Tibial nerve (tissue), 4 donors: ENCODE measurements around the gene GJA4. TPM values are rescaled to one million over a fixed set of nuclear protein-coding genes. Genes with fewer than 3 reads are reported as not detected.
"Not testable (repeated sequence)": the region's sequence is repeated elsewhere in the genome, so short reads cannot be mapped to it uniquely, and the experiment has no call there.

Experiments
- DNase-seq, 2 donors: peaks; one replicate each; pipeline ENCODE4 v3.0.0-alpha.2; 2019; ENCODE audit warnings: low spot score in 2 of 2
- H3K27ac ChIP-seq, 4 donors: fragments of 200-600 bp; sonication (generic) in 3 of 4; one replicate each; pipeline ENCODE4 v1.5.1; 2017 to 2019; ENCODE audit warnings: mild to moderate bottlenecking in 1 of 4
- H3K27me3 ChIP-seq, 2 donors: fragments of 200-600 bp; sonication (generic) in 1 of 2; one replicate each; pipeline versions ENCODE4 v1.5.1 to v1.6.0; 2017 to 2019
- H3K36me3 ChIP-seq, 3 donors: fragments of 200-600 bp; sonication (generic); one replicate each; pipeline ENCODE4 v1.5.1; 2018 to 2019
- H3K4me1 ChIP-seq, 4 donors: fragments of 200-600 bp; sonication (generic) in 3 of 4; one replicate each; pipeline ENCODE4 v1.5.1; 2017 to 2019
- H3K4me3 ChIP-seq, 4 donors: fragments of 200-600 bp; sonication (generic) in 3 of 4; one replicate each; pipeline ENCODE4 v1.5.1; 2017 to 2019; ENCODE audit warnings: mild to moderate bottlenecking in 1 of 4, moderate library complexity in 1 of 4
- H3K9me3 ChIP-seq, 4 donors: fragments of 200-600 bp; sonication (generic) in 3 of 4; one replicate each; pipeline ENCODE4 v1.5.1; 2017 to 2019
- CTCF ChIP-seq, 5 experiments: fragments of 200-600 bp in 3 of 5; fragments of 450-650 bp in 2 of 5; sonication (generic) in 3 of 5; IDR thresholded peaks; one replicate each; pipeline ENCODE4 v1.5.1; 2016 to 2019; ENCODE audit warnings: antibody characterized with exemption in 5 of 5, mild to moderate bottlenecking in 3 of 5, moderate library complexity in 2 of 5
- EP300 ChIP-seq, 2 donors: sonication (generic); formaldehyde crosslinking; IDR thresholded peaks; one replicate each; pipeline ENCODE4 v1.6.1; 2017; ENCODE audit warnings: antibody characterized with exemption in 2 of 2, mild to moderate bottlenecking in 1 of 2
- POLR2A ChIP-seq, 2 donors: fragments of 450-650 bp; IDR thresholded peaks; one replicate each; pipeline ENCODE4 v1.6.1; 2017; ENCODE audit warnings: antibody characterized with exemption in 2 of 2, mild to moderate bottlenecking in 2 of 2, moderate library complexity in 2 of 2
- WGBS, 2 donors: methylation state at CpG; one replicate each; pipeline ENCODE4 v1.1.5; 2018; 5-methylcytosine and 5-hydroxymethylcytosine counted together
- total RNA-seq, 4 donors: library from RNA; depleted of rRNA; stranded (reverse); fragments of >200 nt; gene quantifications; one replicate each; pipeline ENCODE4 v1.1.0, GENCODE V29; 2016

GJA4 gene
- total RNA-seq, 4 donors from 2014 or later, result 20.3 to 65.1 (median 37.2) TPM

GRCh38 chr1:34800214-34800613 is 7.4 kb downstream of the GJA4 start:
- no peak for TF ChIP-seq CTCF (IDR thresholded peaks at IDR 0.05)
- no peak for TF ChIP-seq EP300 (IDR thresholded peaks at IDR 0.05)
- TF ChIP-seq POLR2A (IDR thresholded peaks at IDR 0.05), result no peak
- no peaks in the 10 kb centered on the region for H3K4me1 ChIP-seq
- WGBS, 2 donors, result 80 to 91% methylated on average over 6 of the region's 6 CpGs
- peaks cover 0 to 40% (median 0%) of the 10 kb centered on the region in 3 donors for H3K36me3 ChIP-seq
- H3K27me3 ChIP-seq, result no peaks in the 10 kb centered on the region
- no peak overlapping the region for H3K27ac ChIP-seq
- H3K4me3 ChIP-seq, result no peak overlapping the region
- no peak for DNase-seq
- H3K9me3 ChIP-seq, result peaks cover 0 to 5% (median 0%) of the 10 kb centered on the region in 4 donors

- H3K9me3 ChIP-seq, result peaks cover 0 to 5% (median 0%) of the 10 kb centered on the region in 4 donors
- no peak overlapping the region for H3K4me3 ChIP-seq
- H3K27ac ChIP-seq, result no peak overlapping the region
- WGBS, 2 donors, result 95 to 99% methylated on average over 3 of the region's 3 CpGs
- TF ChIP-seq POLR2A (IDR thresholded peaks at IDR 0.05), result no peak
- TF ChIP-seq EP300 (IDR thresholded peaks at IDR 0.05), result no peak
- H3K4me1 ChIP-seq, result no peaks in the 10 kb centered on the region
- H3K27me3 ChIP-seq, result no peaks in the 10 kb centered on the region
- DNase-seq, result no peak
- H3K36me3 ChIP-seq, result peaks cover 0 to 16% (median 0%) of the 10 kb centered on the region in 3 donors
These were observed 11.0 kb downstream of the GJA4 start for GRCh38 chr1:34803770-34804169.

GRCh38 chr1:34806396-34806795 is 13.6 kb downstream of the GJA4 start:
- DNase-seq, result no peak
- H3K27me3 ChIP-seq, result no peaks in the 10 kb centered on the region
- no peak overlapping the region for H3K4me3 ChIP-seq

GRCh38 chr1:34808051-34808810 is 15.4 kb downstream of the GJA4 start:
- no peak for DNase-seq
- Histone ChIP-seq H3K36me3 (peaks cover 0 to 16% (median 0%) of the 10 kb centered on the region in 3 donors), H3K4me1 (no peaks in the 10 kb centered on the region), H3K27ac (no peak overlapping the region), H3K9me3 (peaks cover 0 to 5% (median 0%) of the 10 kb centered on the region in 4 donors), H3K4me3 (no peak overlapping the region), H3K27me3 (no peaks in the 10 kb centered on the region)
- 80 to 85% methylated on average over 8 to 9 of the region's 9 CpGs for WGBS, 2 donors
- TF ChIP-seq EP300 (IDR thresholded peaks at IDR 0.05), result no peak
- no peak for TF ChIP-seq CTCF (IDR thresholded peaks at IDR 0.05)
- no peak for TF ChIP-seq POLR2A (IDR thresholded peaks at IDR 0.05)

More at GRCh38 chr1:34806396-34806795, 13.6 kb downstream of the GJA4 start:
- peaks cover 0 to 16% (median 0%) of the 10 kb centered on the region in 3 donors for H3K36me3 ChIP-seq
- H3K4me1 ChIP-seq, result no peaks in the 10 kb centered on the region
- TF ChIP-seq CTCF (IDR thresholded peaks at IDR 0.05), result no peak
- TF ChIP-seq POLR2A (IDR thresholded peaks at IDR 0.05), result no peak
- no peak for TF ChIP-seq EP300 (IDR thresholded peaks at IDR 0.05)
- H3K27ac ChIP-seq, result no peak overlapping the region
- WGBS, 2 donors, result 53 to 66% methylated on average over 3 of the region's 3 CpGs
- peaks cover 0 to 5% (median 0%) of the 10 kb centered on the region in 4 donors for H3K9me3 ChIP-seq

- not testable (repeated sequence) for DNase-seq, H3K27ac ChIP-seq, H3K36me3 ChIP-seq, H3K27me3 ChIP-seq, H3K9me3 ChIP-seq, H3K4me1 ChIP-seq, H3K4me3 ChIP-seq
- WGBS, 2 donors, result 94% methylated on average over 3 of the region's 3 CpGs
These were observed 18.0 kb downstream of the GJA4 start for GRCh38 chr1:34810781-34811180.

GRCh38 chr1:34816332-34816731 is 23.5 kb downstream of the GJA4 start:
- Histone ChIP-seq H3K9me3 (peaks cover 0 to 11% (median 3%) of the 10 kb centered on the region in 4 donors), H3K4me1 (no peaks in the 10 kb centered on the region), H3K27ac (no peak overlapping the region), H3K4me3 (no peak overlapping the region), H3K27me3 (no peaks in the 10 kb centered on the region), H3K36me3 (no peaks in the 10 kb centered on the region)
- DNase-seq, result no peak
- TF ChIP-seq POLR2A (IDR thresholded peaks at IDR 0.05) (no peak), CTCF (IDR thresholded peaks at IDR 0.05) (no peak), EP300 (IDR thresholded peaks at IDR 0.05) (no peak)
